ENCODE data around the gene S100A12. TPM values are rescaled to one million over a fixed set of nuclear protein-coding genes. Genes with fewer than 3 reads are reported as not detected.

Gene S100A12
- total and polyA plus RNA-seq, 4 experiments from 2014 or later, result 0.95 TPM; not detected in 3

- no peaks in the 10 kb centered on the region for H3K4me1 Mint-ChIP-seq
- no peak overlapping the region for H3K4me3 Mint-ChIP-seq
- ChIA-PET POLR2A (ENCODE audit: partially characterized antibody) (no interaction called here), CTCF (ENCODE audit: partially characterized antibody) (no interaction called here)
- Histone ChIP-seq H3K4me3 (ENCODE audit: low read length in 2 of 2) (no peak overlapping the region), H3K36me3 (ENCODE audit: insufficient read depth, low read length) (no peaks in the 10 kb centered on the region), H3K27me3 (ENCODE audit: insufficient read depth, low read length) (no peaks in the 10 kb centered on the region), H3K4me1 (ENCODE audit: insufficient read depth, low read length) (no peaks in the 10 kb centered on the region), H3K27ac (ENCODE audit: low read depth, low read length) (no peak overlapping the region), H3K9me3 (ENCODE audit: control insufficient read depth in 1 of 2, low read length in 2 of 2) (peaks cover 0 to 3% of the 10 kb centered on the region in 2 donors)
- no peak for DNase-seq
- H3K27me3 Mint-ChIP-seq, result peaks cover 21 to 31% of the 10 kb centered on the region in 2 donors
- no peak overlapping the region for H3K27ac Mint-ChIP-seq
- peaks cover 0 to 26% (median 15%) of the 10 kb centered on the region in 8 donors for H3K9me3 Mint-ChIP-seq
- intact Hi-C loops (cut with micrococcal nuclease), result no loop called here
- H3K36me3 Mint-ChIP-seq, result peaks cover 0 to 5% of the 10 kb centered on the region in 2 donors
Observed at GRCh38 chr1:153379591-153379990, 4.2 kb upstream of the S100A12 start.

GRCh38 chr1:153374071-153374470 lies 1.4 kb downstream of the S100A12 start:
- Mint-ChIP-seq H3K27me3 (peaks cover 14 to 21% of the 10 kb centered on the region in 2 donors), H3K4me3 (no peak overlapping the region), H3K27ac (no peak overlapping the region), H3K36me3 (no peaks in the 10 kb centered on the region), H3K4me1 (no peaks in the 10 kb centered on the region), H3K9me3 (no peaks in the 10 kb centered on the region)
- DNase-seq, result no peak
- Histone ChIP-seq H3K4me1 (ENCODE audit: insufficient read depth, low read length) (no peaks in the 10 kb centered on the region), H3K36me3 (ENCODE audit: insufficient read depth, low read length) (no peaks in the 10 kb centered on the region), H3K27ac (ENCODE audit: low read depth, low read length) (no peak overlapping the region), H3K27me3 (ENCODE audit: insufficient read depth, low read length) (no peaks in the 10 kb centered on the region), H3K4me3 (ENCODE audit: low read length in 2 of 2) (no peak overlapping the region), H3K9me3 (ENCODE audit: control insufficient read depth in 1 of 2, low read length in 2 of 2) (no peaks in the 10 kb centered on the region)
- CTCF ChIA-PET (ENCODE audit: partially characterized antibody), result no interaction called here
- intact Hi-C loops (cut with micrococcal nuclease), result no loop called here
- POLR2A ChIA-PET (ENCODE audit: partially characterized antibody), result no interaction called here

GRCh38 chr1:153372571-153372970 lies 2.9 kb downstream of the S100A12 start:
- Mint-ChIP-seq H3K9me3 (no peaks in the 10 kb centered on the region), H3K4me3 (no peak overlapping the region), H3K4me1 (no peaks in the 10 kb centered on the region), H3K27me3 (peaks cover 8 to 16% of the 10 kb centered on the region in 2 donors), H3K36me3 (no peaks in the 10 kb centered on the region), H3K27ac (no peak overlapping the region)
- ChIA-PET POLR2A (ENCODE audit: partially characterized antibody) (no interaction called here), CTCF (ENCODE audit: partially characterized antibody) (no interaction called here)
- Histone ChIP-seq H3K9me3 (ENCODE audit: control insufficient read depth in 1 of 2, low read length in 2 of 2) (no peaks in the 10 kb centered on the region), H3K4me1 (ENCODE audit: insufficient read depth, low read length) (no peaks in the 10 kb centered on the region), H3K4me3 (ENCODE audit: low read length in 2 of 2) (no peak overlapping the region), H3K36me3 (ENCODE audit: insufficient read depth, low read length) (no peaks in the 10 kb centered on the region), H3K27ac (ENCODE audit: low read depth, low read length) (no peak overlapping the region), H3K27me3 (ENCODE audit: insufficient read depth, low read length) (no peaks in the 10 kb centered on the region)
- intact Hi-C loops (cut with micrococcal nuclease), result no loop called here
- DNase-seq, result no peak

GRCh38 chr1:153371231-153371630 lies 4.2 kb downstream of the S100A12 start:
- Histone ChIP-seq H3K27ac (ENCODE audit: low read depth, low read length) (no peak overlapping the region), H3K9me3 (ENCODE audit: control insufficient read depth in 1 of 2, low read length in 2 of 2) (no peaks in the 10 kb centered on the region), H3K4me1 (ENCODE audit: insufficient read depth, low read length) (no peaks in the 10 kb centered on the region), H3K27me3 (ENCODE audit: insufficient read depth, low read length) (no peaks in the 10 kb centered on the region), H3K36me3 (ENCODE audit: insufficient read depth, low read length) (no peaks in the 10 kb centered on the region), H3K4me3 (ENCODE audit: low read length in 2 of 2) (no peak overlapping the region)
- no peak overlapping the region for H3K4me3 Mint-ChIP-seq
- no peaks in the 10 kb centered on the region for H3K36me3 Mint-ChIP-seq
- H3K9me3 Mint-ChIP-seq, result no peaks in the 10 kb centered on the region
- intact Hi-C loops (cut with micrococcal nuclease), result no loop called here
- H3K4me1 Mint-ChIP-seq, result no peaks in the 10 kb centered on the region
- peaks cover 4 to 8% of the 10 kb centered on the region in 2 donors for H3K27me3 Mint-ChIP-seq
- DNase-seq, result no peak
- POLR2A ChIA-PET (ENCODE audit: partially characterized antibody), result no interaction called here
- no peak overlapping the region for H3K27ac Mint-ChIP-seq
- CTCF ChIA-PET (ENCODE audit: partially characterized antibody), result no interaction called here

- Histone ChIP-seq H3K27me3 (ENCODE audit: insufficient read depth, low read length) (no peaks in the 10 kb centered on the region), H3K27ac (ENCODE audit: low read depth, low read length) (no peak overlapping the region), H3K36me3 (ENCODE audit: insufficient read depth, low read length) (no peaks in the 10 kb centered on the region), H3K9me3 (ENCODE audit: control insufficient read depth in 1 of 2, low read length in 2 of 2) (no peaks in the 10 kb centered on the region), H3K4me1 (ENCODE audit: insufficient read depth, low read length) (no peaks in the 10 kb centered on the region), H3K4me3 (ENCODE audit: low read length in 2 of 2) (no peak overlapping the region)
- no peak for DNase-seq
- ChIA-PET POLR2A (ENCODE audit: partially characterized antibody) (no interaction called here), CTCF (ENCODE audit: partially characterized antibody) (interaction anchor here (0.9 kb wide), 1 partner anchor 17 kb away, joined by 5 read pairs; no protein-coding TSS in a partner anchor)
- intact Hi-C loops (cut with micrococcal nuclease), result no loop called here
- peaks cover 7 to 8% of the 10 kb centered on the region in 2 donors for H3K27me3 Mint-ChIP-seq
- no peaks in the 10 kb centered on the region for H3K36me3 Mint-ChIP-seq
- H3K9me3 Mint-ChIP-seq, result no peaks in the 10 kb centered on the region
- no peaks in the 10 kb centered on the region for H3K4me1 Mint-ChIP-seq
- H3K27ac Mint-ChIP-seq, result no peak overlapping the region
- H3K4me3 Mint-ChIP-seq, result no peak overlapping the region
Observed at GRCh38 chr1:153370146-153370545, 5.3 kb downstream of the S100A12 start.

GRCh38 chr1:153368495-153368894 lies 6.9 kb downstream of the S100A12 start:
- no peaks in the 10 kb centered on the region for H3K36me3 ChIP-seq (ENCODE audit: insufficient read depth, low read length)
- Mint-ChIP-seq H3K27me3 (peaks cover 7 to 11% of the 10 kb centered on the region in 2 donors), H3K4me1 (no peaks in the 10 kb centered on the region), H3K9me3 (no peaks in the 10 kb centered on the region), H3K27ac (no peak overlapping the region), H3K4me3 (no peak overlapping the region), H3K36me3 (no peaks in the 10 kb centered on the region)
- H3K27ac ChIP-seq (ENCODE audit: low read depth, low read length), result no peak overlapping the region
- H3K4me1 ChIP-seq (ENCODE audit: insufficient read depth, low read length), result no peaks in the 10 kb centered on the region
- DNase-seq, result no peak
- intact Hi-C loops (cut with micrococcal nuclease), result no loop called here
- H3K4me3 ChIP-seq (ENCODE audit: low read length in 2 of 2), result no peak overlapping the region
- ChIA-PET CTCF (ENCODE audit: partially characterized antibody) (no interaction called here), POLR2A (ENCODE audit: partially characterized antibody) (no interaction called here)
- no peaks in the 10 kb centered on the region for H3K27me3 ChIP-seq (ENCODE audit: insufficient read depth, low read length)
- H3K9me3 ChIP-seq (ENCODE audit: control insufficient read depth in 1 of 2, low read length in 2 of 2), result no peaks in the 10 kb centered on the region

- H3K27ac ChIP-seq (ENCODE audit: low read depth, low read length), result no peak overlapping the region
Observed at GRCh38 chr1:153367090-153367489, 8.3 kb downstream of the S100A12 start.

GRCh38 chr1:153366261-153366660 lies 9.2 kb downstream of the S100A12 start:
- H3K27ac Mint-ChIP-seq, result no peak overlapping the region
- POLR2A ChIA-PET (ENCODE audit: partially characterized antibody), result no interaction called here

More at GRCh38 chr1:153367090-153367489, 8.3 kb downstream of the S100A12 start:
- Mint-ChIP-seq H3K27me3 (peaks cover 3 to 12% of the 10 kb centered on the region in 2 donors), H3K4me1 (no peaks in the 10 kb centered on the region), H3K36me3 (no peaks in the 10 kb centered on the region), H3K27ac (no peak overlapping the region), H3K9me3 (no peaks in the 10 kb centered on the region), H3K4me3 (no peak overlapping the region)
- Histone ChIP-seq H3K4me1 (ENCODE audit: insufficient read depth, low read length) (no peaks in the 10 kb centered on the region), H3K9me3 (ENCODE audit: control insufficient read depth in 1 of 2, low read length in 2 of 2) (no peaks in the 10 kb centered on the region), H3K4me3 (ENCODE audit: low read length in 2 of 2) (no peak overlapping the region), H3K36me3 (ENCODE audit: insufficient read depth, low read length) (no peaks in the 10 kb centered on the region), H3K27me3 (ENCODE audit: insufficient read depth, low read length) (no peaks in the 10 kb centered on the region)
- ChIA-PET CTCF (ENCODE audit: partially characterized antibody) (no interaction called here), POLR2A (ENCODE audit: partially characterized antibody) (no interaction called here)
- DNase-seq, result no peak
- intact Hi-C loops (cut with micrococcal nuclease), result no loop called here

More at GRCh38 chr1:153366261-153366660, 9.2 kb downstream of the S100A12 start:
- H3K27me3 ChIP-seq (ENCODE audit: insufficient read depth, low read length), result no peaks in the 10 kb centered on the region
- H3K9me3 Mint-ChIP-seq, result no peaks in the 10 kb centered on the region
- intact Hi-C loops (cut with micrococcal nuclease), result no loop called here
- H3K36me3 Mint-ChIP-seq, result no peaks in the 10 kb centered on the region
- no peaks in the 10 kb centered on the region for H3K9me3 ChIP-seq (ENCODE audit: control insufficient read depth in 1 of 2, low read length in 2 of 2)
- no peak overlapping the region for H3K4me3 Mint-ChIP-seq
- no peaks in the 10 kb centered on the region for H3K36me3 ChIP-seq (ENCODE audit: insufficient read depth, low read length)
- no peak overlapping the region for H3K27ac ChIP-seq (ENCODE audit: low read depth, low read length)
- no peaks in the 10 kb centered on the region for H3K4me1 ChIP-seq (ENCODE audit: insufficient read depth, low read length)
- H3K4me3 ChIP-seq (ENCODE audit: low read length in 2 of 2), result no peak overlapping the region
- CTCF ChIA-PET (ENCODE audit: partially characterized antibody), result no interaction called here
- H3K4me1 Mint-ChIP-seq, result no peaks in the 10 kb centered on the region
- H3K27me3 Mint-ChIP-seq, result peaks cover 3 to 9% of the 10 kb centered on the region in 2 donors
- DNase-seq, result no peak

Measured in CD4-positive, alpha-beta memory T cell (primary cell).